K562 (cell line): Measurements from ENCODE around the gene WDR54. TPM values are rescaled to one million over a fixed set of nuclear protein-coding genes. Genes with fewer than 3 reads are reported as not detected.

Experiments used
- ATAC-seq: fragments of 200-7000 bp; cut with Tn5 transposase; 3 replicates; pipeline ENCODE4 v1.9.1; 2020; ENCODE audit warnings: moderate library complexity
- BruUV-seq: library from RNA; stranded (reverse); fragments of 400-500 nt; replicated peaks from 2 replicates; lab custom pipeline; 2021; lab: Mats Ljungman, UMichigan
- CTCF ChIA-PET: fragments of 300-600 bp; formaldehyde crosslinking; extraction: SDS; loops from one replicate; lab custom pipeline; 2021; ENCODE audit warnings: low intra/inter-chr PET ratio; lab: Yijun Ruan, JAX
- POLR2A ChIA-PET: fragments of 300-600, 350-650 bp; sonication (Branson Sonifier 250); formaldehyde crosslinking; extraction: SDS; loops from one replicate; lab custom pipeline; 2021; ENCODE audit warnings: antibody characterized with exemption, inconsistent platforms; lab: Yijun Ruan, JAX
- DNase-seq, 4 experiments: peaks; one replicate each; pipeline versions ENCODE4 v3.0.0 to v3.0.0-alpha.2; 2011 to 2018; ENCODE audit warnings: low spot score in 3 of 4, mixed read lengths in 3 of 4; ENCODE audit errors: extremely low read depth in 1 of 4
- FAIRE-seq: peaks from 2 replicates; lab custom pipeline; 2011; peaks lifted over from hg19 to GRCh38; lab: Jason Lieb, UNC
- H2AFZ ChIP-seq: 2 replicates; pipeline ENCODE4 v1.6.0; 2011; ENCODE audit warnings: low read depth, low read length, control low read depth, inconsistent platforms
- H3K27ac ChIP-seq: fragments of 200-600 bp; 3 replicates; pipeline ENCODE4 v1.8.0; 2011; ENCODE audit warnings: low read depth, mild to moderate bottlenecking, control low read depth, inconsistent platforms, low read length, moderate library complexity, mixed read lengths; ENCODE audit errors: extremely low read depth
- H3K27me3 ChIP-seq, 2 experiments: fragments of 300-600 bp in 1 of 2; 2 replicates in 1 of 2; 3 replicates in 1 of 2; pipeline versions ENCODE4 v1.6.0 to v1.8.0; 2011; ENCODE audit warnings: inconsistent platforms in 2 of 2, low read length in 2 of 2, mild to moderate bottlenecking in 1 of 2, mixed read lengths in 1 of 2, moderate library complexity in 1 of 2; ENCODE audit not compliant: control insufficient read depth in 2 of 2, insufficient read depth in 2 of 2
- H3K36me3 ChIP-seq: fragments of 300-600 bp; 3 replicates; pipeline ENCODE4 v1.8.0; 2011; ENCODE audit warnings: mild to moderate bottlenecking, low read length, inconsistent platforms; ENCODE audit not compliant: control insufficient read depth, insufficient read depth
- H3K4me1 ChIP-seq, 2 experiments: fragments of 200-600 bp in 1 of 2; replicated peaks in 1 of 2; 2 replicates in 1 of 2; 3 replicates in 1 of 2; pipeline versions ENCODE4 v1.5.1 to v1.8.0; 2011; ENCODE audit warnings: inconsistent platforms in 2 of 2, low read length in 2 of 2, mild to moderate bottlenecking in 1 of 2, mixed read lengths in 1 of 2, moderate library complexity in 1 of 2; ENCODE audit not compliant: control insufficient read depth in 2 of 2, insufficient read depth in 2 of 2
- H3K4me2 ChIP-seq: 2 replicates; pipeline ENCODE4 v1.6.1; 2011; ENCODE audit warnings: low read length, control low read depth, inconsistent platforms, mixed read lengths; ENCODE audit not compliant: insufficient read depth
- H3K4me3 ChIP-seq: fragments of 200-600 bp; sonication (generic), shearing (Covaris generic); 2 replicates; pipeline ENCODE4 v1.5.1; 2016; ENCODE audit warnings: control low read depth, inconsistent platforms
- H3K79me2 ChIP-seq: fragments of 200-600 bp; 3 replicates; pipeline ENCODE4 v1.8.0; 2011; ENCODE audit warnings: low read length, inconsistent platforms; ENCODE audit not compliant: control insufficient read depth, insufficient read depth
- H3K9ac ChIP-seq, 2 experiments: 2 replicates each; pipeline versions ENCODE4 v1.6.0 to v1.6.1; 2011; ENCODE audit warnings: low read depth in 2 of 2, low read length in 2 of 2, control low read depth in 1 of 2, inconsistent platforms in 1 of 2, mild to moderate bottlenecking in 1 of 2, mixed read lengths in 1 of 2; ENCODE audit not compliant: insufficient read depth in 1 of 2
- H3K9me1 ChIP-seq: one replicate; pipeline ENCODE4 v1.6.0; 2011; ENCODE audit warnings: inconsistent platforms, mild to moderate bottlenecking, low read length, moderate library complexity; ENCODE audit not compliant: control insufficient read depth, insufficient read depth
- H3K9me3 ChIP-seq: replicated peaks from 2 replicates; pipeline ENCODE4 v1.5.1; 2011; ENCODE audit warnings: low read depth, low read length, inconsistent platforms; ENCODE audit not compliant: control insufficient read depth, insufficient read depth
- H4K20me1 ChIP-seq: replicated peaks from 2 replicates; pipeline ENCODE4 v1.6.1; 2011; ENCODE audit warnings: low read length, inconsistent platforms, mixed read lengths; ENCODE audit not compliant: control insufficient read depth, insufficient read depth
- CBFA2T2 ChIP-seq: fragments of 450-650 bp; conservative IDR thresholded peaks from 2 replicates; pipeline ENCODE4 v1.6.1; 2017; ENCODE audit warnings: mild to moderate bottlenecking
- FOXK2 ChIP-seq, 2 experiments: fragments of 450-650 bp; IDR thresholded peaks in 1 of 2; conservative IDR thresholded peaks in 1 of 2; 2 replicates each; pipeline ENCODE4 v1.6.1; 2016; ENCODE audit warnings: low read depth in 2 of 2, mild to moderate bottlenecking in 1 of 2
- GABPA ChIP-seq: fragments of 200-800 bp; sonication (Bioruptor generic); conservative IDR thresholded peaks from 2 replicates; pipeline ENCODE4 v1.6.1; 2016; ENCODE audit warnings: low read depth, missing genetic modification characterization, missing compliant biosample characterization
- GTF2E2 ChIP-seq: fragments of 200-800 bp; sonication (Bioruptor generic); IDR thresholded peaks from 2 replicates; pipeline ENCODE4 v1.6.1; 2016; ENCODE audit warnings: missing genetic modification characterization, missing compliant biosample characterization
- NR2C2 ChIP-seq, 2 experiments: fragments of 200-800 bp in 1 of 2; sonication (Bioruptor generic) in 1 of 2; sonication (generic) in 1 of 2; formaldehyde crosslinking in 1 of 2; IDR thresholded peaks; 2 replicates each; pipeline versions ENCODE4 v1.6.1 to v1.8.0; 2016 to 2022; ENCODE audit warnings: mild to moderate bottlenecking in 1 of 2, missing compliant biosample characterization in 1 of 2, missing genetic modification characterization in 1 of 2, missing genetic modification reagents in 1 of 2
- ZFP36 ChIP-seq: fragments of 150-350 bp; IDR thresholded peaks from 2 replicates; pipeline ENCODE4 v1.6.1; 2018; ENCODE audit warnings: low read length, low read depth; ENCODE audit not compliant: partially characterized antibody
- ZNF197 ChIP-seq: fragments of 200-800 bp; sonication (Bioruptor generic); IDR thresholded peaks from 2 replicates; pipeline ENCODE4 v1.6.1; 2016; ENCODE audit warnings: low read depth, missing genetic modification characterization, missing compliant biosample characterization
- WGBS: fragments of 100-300 bp; shearing (Covaris generic); methylation state at CpG from one replicate; pipeline ENCODE4 v1.1.6; 2016; ENCODE audit warnings: low coverage, mixed read lengths; ENCODE audit not compliant: insufficient coverage; ENCODE audit errors: missing lambda C conversion rate; 5-methylcytosine and 5-hydroxymethylcytosine counted together
- in situ Hi-C: fragments of 300-500 bp; cut with MboI; formaldehyde crosslinking; loops from 4 replicates; pipeline ENCODE4 v1.15.0; 2018; ENCODE audit warnings: inconsistent platforms, mixed read lengths
- intact Hi-C: fragments of 100-400 bp; cut with micrococcal nuclease; formaldehyde crosslinking; loops from 2 replicates; pipeline ENCODE4 v1.14.2; 2022
- polyA plus RNA-seq, 8 experiments: library from polyadenylated mRNA; depleted of rRNA in 4 of 8; stranded (reverse) in 5 of 8; unstranded in 3 of 8; fragments of >200 nt; fragmentation: Nextera tagmentation in 2 of 8; fragmentation: Illumina TruSeq in 1 of 8; extraction: Ambion mirVana in 2 of 8; extraction: Trizol in 1 of 8; gene quantifications; 2 replicates each; pipeline versions ENCODE4 v1.2.1 to v1.2.3, GENCODE V29; 2011 to 2014; ENCODE audit warnings: inconsistent platforms in 1 of 8, missing spikeins in 1 of 8
- total RNA-seq, 7 experiments: library from RNA; depleted of rRNA in 6 of 7; stranded (reverse); fragments of >200 nt in 6 of 7; fragmentation: Illumina TruSeq in 2 of 7; extraction: Trizol in 2 of 7; gene quantifications; 2 replicates each; pipeline versions ENCODE4 v1.2.1 to v1.2.3, GENCODE V29; 2011 to 2021; ENCODE audit warnings: low replicate concordance in 1 of 7

The WDR54 gene
- total and polyA plus RNA-seq, 9 of the 15 experiments (the other 6 are each of a cell fraction or from before 2014, with no cell fraction given): 5.2 to 15.2 (median 7.4) TPM

GRCh38 chr2:74472945-74473258 lies 51.4 kb downstream of the WDR54 start:
- Histone ChIP-seq H2AFZ (peak overlapping the region; percentile 97), H3K4me3 (peak overlapping the region; percentile 83), H3K9ac (peak overlapping the region; percentile 88 to 95; a peak in 3 of 4 replicates), H3K9me3 (no peaks in the 10 kb centered on the region), H3K36me3 (peaks cover 24% of the 10 kb centered on the region; the same call in 2 of the 3 replicates), H3K79me2 (peaks cover 13% of the 10 kb centered on the region; the same call in 2 of the 3 replicates), H3K27ac (peak overlapping the region; percentile 95), H3K27me3 (no peaks in the 10 kb centered on the region), H3K4me2 (peak overlapping the region; percentile 99), H3K4me1 (peaks cover 11 to 16% of the 10 kb centered on the region in 2 experiments; a peak in 3 of 5 replicates), H4K20me1 (no peaks in the 10 kb centered on the region), H3K9me1 (peaks cover 4% of the 10 kb centered on the region)
- TF ChIP-seq ZFP36: no peak
- 0 out of 2 replicates have a peak, but pooled peaks have one; percentile 73 for TF ChIP-seq GABPA (tag)
- TF ChIP-seq NR2C2 (CRISPR knock-in tag; IDR thresholded peaks at IDR 0.05): no peak
- peak; percentile 97; the same call in 1 of the 2 replicates for TF ChIP-seq NR2C2 (tag; IDR thresholded peaks at IDR 0.05)
- TF ChIP-seq CBFA2T2: no peak
- peak; percentile 46 to 68 for TF ChIP-seq FOXK2 (conservative IDR thresholded peaks at IDR 0.05 in 1 of 2, IDR thresholded peaks at IDR 0.05 in 1 of 2; ENCODE audit: low read depth in 2 of 2)
- TF ChIP-seq ZNF197 (CRISPR knock-in tag): 0 out of 2 replicates have a peak, but pooled peaks have one; percentile 20
- peak; percentile 58 for TF ChIP-seq GTF2E2 (tag)
- BruUV-seq: TSS peak; percentile 93
- CTCF ChIA-PET: interaction anchor here (0.7 kb wide), 1 partner anchor 1888 kb away, joined by 3 read pairs; no protein-coding TSS in a partner anchor
- ATAC-seq (no peak; the same call in 2 of the 3 replicates), DNase-seq (peak in 1 of 4 experiments; percentile 7), FAIRE-seq (no peak)
- in situ Hi-C loops (no loop called here), intact Hi-C loops (loop anchor here (5.0 kb wide), 1 partner anchor 76 kb away; no protein-coding TSS in a partner anchor)
- POLR2A ChIA-PET: interaction anchor here (0.6 to 4.0 kb wide), 7 partner anchors 9 to 111 kb away, joined by 3 to 28 read pairs (median 5); partner anchors contain the start of genes AUP1, CCDC142, HTRA2 and TTC31
- WGBS: under 1% methylated on average over 7 of the region's 7 CpGs
